Mammary epithelial cell (primary cell): ENCODE results near the gene OR1K1.

Source experiments
- CTCF ChIP-seq, 2 donors: IDR thresholded peaks in 1 of 2; conservative IDR thresholded peaks in 1 of 2; 2 replicates each; pipeline ENCODE4 v1.5.1; 2011 to 2012; ENCODE audit warnings: inconsistent platforms in 2 of 2, low read length in 2 of 2, mild to moderate bottlenecking in 2 of 2, control low read depth in 1 of 2, low read depth in 1 of 2; ENCODE audit not compliant: insufficient read depth in 1 of 2; ENCODE audit errors: extremely low read depth in 1 of 2
- EZH2 ChIP-seq: IDR thresholded peaks from 2 replicates; pipeline ENCODE4 v1.6.1; 2012; ENCODE audit warnings: low read length, inconsistent platforms, borderline replicate concordance

- TF ChIP-seq CTCF (conservative IDR thresholded peaks at IDR 0.05 in 1 of 2, IDR thresholded peaks at IDR 0.05 in 1 of 2; ENCODE audit: extremely low read depth in 1 of 2, insufficient read depth in 1 of 2, low read depth in 1 of 2, low read length in 2 of 2) = no peak
- no peak for TF ChIP-seq EZH2
Observed at GRCh38 chr9:122806661-122807060, 6.7 kb downstream of the OR1K1 start.
